IMR-90 (cell line): Measurements from ENCODE around the gene EXOSC9. TPM values are rescaled to one million over a fixed set of nuclear protein-coding genes. Genes with fewer than 3 reads are reported as not detected.

Source experiments
- ATAC-seq: fragments of 200-7000 bp; cut with Tn5 transposase; 2 replicates; pipeline ENCODE4 v1.9.1; 2020; ENCODE audit warnings: low read depth, mild to moderate bottlenecking, moderate library complexity
- BruUV-seq: library from RNA; stranded (reverse); fragments of 400-500 nt; replicated peaks from 2 replicates; lab custom pipeline; 2021; lab: Mats Ljungman, UMichigan
- CTCF ChIA-PET: fragments of 300-600 bp; formaldehyde crosslinking; extraction: SDS; loops from one replicate; lab custom pipeline; 2021; ENCODE audit warnings: antibody characterized with exemption; lab: Yijun Ruan, JAX
- POLR2A ChIA-PET: fragments of 300-600 bp; sonication (Branson Sonifier 250); formaldehyde crosslinking; loops from one replicate; lab custom pipeline; 2022; ENCODE audit warnings: antibody characterized with exemption; ENCODE audit not compliant: unreplicated experiment; lab: Charles Lee
- DNase-seq: peaks from one replicate; pipeline ENCODE4 v3.0.0; 2013
- H2AFZ ChIP-seq: replicated peaks from 2 replicates; pipeline ENCODE3; 2013; ENCODE audit warnings: low read length, mild to moderate bottlenecking; ENCODE audit not compliant: poor library complexity
- H2AK5ac ChIP-seq: 2 replicates; pipeline ENCODE4 v1.6.1; 2013; ENCODE audit warnings: low read depth, low read length, inconsistent platforms
- H2AK9ac ChIP-seq: replicated peaks from 2 replicates; pipeline ENCODE3; 2013; ENCODE audit warnings: mild to moderate bottlenecking, low read depth, low read length, moderate library complexity; ENCODE audit not compliant: poor library complexity
- H2BK120ac ChIP-seq: 2 replicates; pipeline ENCODE4 v1.6.1; 2013; ENCODE audit warnings: low read depth, low read length, inconsistent platforms
- H2BK15ac ChIP-seq: 3 replicates; pipeline ENCODE4 v1.6.1; 2013; ENCODE audit warnings: low read depth, low read length, inconsistent platforms
- H2BK20ac ChIP-seq: 2 replicates; pipeline ENCODE4 v1.6.1; 2013; ENCODE audit warnings: low read depth, mild to moderate bottlenecking, inconsistent platforms, low read length, moderate library complexity
- H2BK5ac ChIP-seq: 2 replicates; pipeline ENCODE4 v1.6.1; 2013; ENCODE audit warnings: mild to moderate bottlenecking, low read depth, low read length, inconsistent platforms; ENCODE audit not compliant: poor library complexity, severe bottlenecking
- H3K14ac ChIP-seq: replicated peaks from 2 replicates; pipeline ENCODE4 v1.6.1; 2013; ENCODE audit warnings: low read depth, low read length, inconsistent platforms
- H3K18ac ChIP-seq: 2 replicates; pipeline ENCODE4 v1.6.1; 2013; ENCODE audit warnings: low read depth, low read length, control low read depth
- H3K23ac ChIP-seq: 2 replicates; pipeline ENCODE4 v1.6.1; 2013; ENCODE audit warnings: low read depth, low read length, inconsistent platforms
- H3K27ac ChIP-seq: 2 replicates; pipeline ENCODE4 v1.5.1; 2013; ENCODE audit warnings: mild to moderate bottlenecking, control low read depth, low read length; ENCODE audit not compliant: insufficient read depth
- H3K27me3 ChIP-seq: 2 replicates; pipeline ENCODE4 v1.6.1; 2013; ENCODE audit warnings: low read length; ENCODE audit not compliant: control insufficient read depth, insufficient read depth
- H3K36me3 ChIP-seq: 2 replicates; pipeline ENCODE4 v1.6.1; 2013; ENCODE audit warnings: low read length, mixed read lengths; ENCODE audit not compliant: control insufficient read depth, insufficient read depth
- H3K4ac ChIP-seq: 2 replicates; pipeline ENCODE4 v1.6.1; 2013; ENCODE audit warnings: low read depth, low read length, inconsistent platforms
- H3K4me1 ChIP-seq: 2 replicates; pipeline ENCODE4 v1.6.1; 2013; ENCODE audit warnings: low read length, mixed read lengths; ENCODE audit not compliant: control insufficient read depth, insufficient read depth
- H3K4me2 ChIP-seq: 2 replicates; pipeline ENCODE4 v1.6.1; 2013; ENCODE audit warnings: low read depth, mild to moderate bottlenecking, control low read depth, low read length, moderate library complexity
- H3K4me3 ChIP-seq: 2 replicates; pipeline ENCODE4 v1.5.1; 2013; ENCODE audit warnings: low read depth, mild to moderate bottlenecking, control low read depth, low read length, moderate library complexity; ENCODE audit not compliant: insufficient read depth
- H3K56ac ChIP-seq: 2 replicates; pipeline ENCODE4 v1.6.1; 2013; ENCODE audit warnings: low read length, inconsistent platforms; ENCODE audit not compliant: insufficient read depth; ENCODE audit errors: extremely low read depth
- H3K79me1 ChIP-seq, 2 experiments: 2 replicates each; pipeline ENCODE4 v1.6.1; 2013; ENCODE audit warnings: low read length in 2 of 2, inconsistent platforms in 1 of 2, low read depth in 1 of 2
- H3K9ac ChIP-seq: 2 replicates; pipeline ENCODE4 v1.6.1; 2013; ENCODE audit warnings: low read depth, low read length, control low read depth
- H3K9me1 ChIP-seq: 2 replicates; pipeline ENCODE4 v1.6.1; 2013; ENCODE audit warnings: low read length, inconsistent platforms; ENCODE audit not compliant: insufficient read depth
- H3K9me3 ChIP-seq: 2 replicates; pipeline ENCODE4 v1.6.1; 2013; ENCODE audit warnings: low read length; ENCODE audit not compliant: control insufficient read depth, insufficient read depth
- H4K20me1 ChIP-seq: 2 replicates; pipeline ENCODE4 v1.6.1; 2013; ENCODE audit warnings: low read length, inconsistent platforms; ENCODE audit not compliant: insufficient read depth
- H4K5ac ChIP-seq: 2 replicates; pipeline ENCODE4 v1.6.1; 2013; ENCODE audit warnings: mild to moderate bottlenecking, low read depth, low read length, control low read depth
- H4K8ac ChIP-seq, 2 experiments: 2 replicates each; pipeline ENCODE4 v1.6.1; 2013; ENCODE audit warnings: low read depth in 2 of 2, low read length in 2 of 2, control low read depth in 1 of 2, inconsistent platforms in 1 of 2
- H4K91ac ChIP-seq: 2 replicates; pipeline ENCODE4 v1.6.1; 2013; ENCODE audit warnings: low read depth, low read length, inconsistent platforms; ENCODE audit not compliant: insufficient read depth
- CEBPB ChIP-seq: IDR thresholded peaks from 2 replicates; pipeline ENCODE4 v1.6.1; 2012; ENCODE audit warnings: low read depth, low read length, improper control_type of control experiment
- ELK1 ChIP-seq: fragments of 150-350 bp; IDR thresholded peaks from 2 replicates; pipeline ENCODE4 v1.6.1; 2016; ENCODE audit warnings: low read depth, mild to moderate bottlenecking, low read length, moderate library complexity, borderline replicate concordance
- FOS ChIP-seq: fragments of 150-350 bp; IDR thresholded peaks from 2 replicates; pipeline ENCODE4 v1.6.1; 2016; ENCODE audit warnings: low read depth, low read length
- MXI1 ChIP-seq: IDR thresholded peaks from 2 replicates; pipeline ENCODE4 v1.6.1; 2012; ENCODE audit warnings: low read depth, mild to moderate bottlenecking, low read length, moderate library complexity, borderline replicate concordance
- NFE2L2 ChIP-seq: fragments of 150-350 bp; IDR thresholded peaks from 2 replicates; pipeline ENCODE4 v1.6.1; 2016; ENCODE audit warnings: low read depth, mild to moderate bottlenecking, low read length
- POLR2A ChIP-seq: IDR thresholded peaks from 2 replicates; pipeline ENCODE4 v1.6.1; 2012; ENCODE audit warnings: mild to moderate bottlenecking, low read depth, low read length
- RCOR1 ChIP-seq: IDR thresholded peaks from 2 replicates; pipeline ENCODE4 v1.6.1; 2012; ENCODE audit warnings: mild to moderate bottlenecking, low read length, improper control_type of control experiment; ENCODE audit not compliant: insufficient replicate concordance
- RFX5 ChIP-seq: IDR thresholded peaks from 2 replicates; pipeline ENCODE4 v1.8.0; 2012; ENCODE audit warnings: low read depth, mild to moderate bottlenecking, low read length, moderate library complexity
- USF2 ChIP-seq: fragments of 150-350 bp; IDR thresholded peaks from 2 replicates; pipeline ENCODE4 v1.6.1; 2017; ENCODE audit warnings: mild to moderate bottlenecking, antibody characterized with exemption, low read length, low read depth
- WGBS, 2 experiments: methylation state at CpG; one replicate each; pipeline versions ENCODE4 v1.1.5 to v1.1.7; 2013; ENCODE audit warnings: missing lambda C conversion rate in 2 of 2; ENCODE audit not compliant: insufficient read length in 1 of 2; ENCODE audit errors: extremely low coverage in 2 of 2; 5-methylcytosine and 5-hydroxymethylcytosine counted together
- dilution Hi-C: fragments of 300-500 bp; cut with HindIII; formaldehyde crosslinking; loops from one replicate; pipeline ENCODE4 v1.14.3; 2018; ENCODE audit warnings: low sequenced_read_pairs; ENCODE audit not compliant: unreplicated experiment
- in situ Hi-C: fragments of 300-500 bp; cut with MboI; formaldehyde crosslinking; loops from 3 replicates; pipeline ENCODE4 v1.14.3; 2019; ENCODE audit warnings: low sequenced_read_pairs, inconsistent platforms, mixed read lengths
- intact Hi-C: fragments of 100-400 bp; cut with micrococcal nuclease; formaldehyde crosslinking; loops from 2 replicates; pipeline ENCODE4 v1.10.0; 2022
- polyA plus RNA-seq, 3 experiments: library from polyadenylated mRNA; depleted of rRNA; stranded (reverse); fragments of >200 nt; gene quantifications; 2 replicates each; pipeline ENCODE4 v1.2.3, GENCODE V29; 2012; ENCODE audit warnings: low replicate concordance in 1 of 3
- total RNA-seq: library from RNA; depleted of rRNA; stranded (reverse); fragments of >200 nt; gene quantifications from 2 replicates; pipeline ENCODE4 v1.2.3, GENCODE V29; 2012

The EXOSC9 gene
- total and polyA plus RNA-seq, 2 of the 4 experiments (the other 2 are of a cell fraction) = 34.7 to 47.5 TPM

- TF ChIP-seq CEBPB = no peak
These were observed 36.3 kb upstream of the EXOSC9 start, which contains the start of gene SMIM43 (continued) for GRCh38 chr4:121764702-121765367.

- no peaks in the 10 kb centered on the region for H3K9me3 ChIP-seq
- H4K8ac ChIP-seq = peak overlapping the region in 1 of 2 experiments; percentile 63; a peak in 3 of 4 replicates
- H3K79me1 ChIP-seq = peaks cover 0 to 3% of the 10 kb centered on the region in 2 experiments; a peak in 2 of 4 replicates
- WGBS, 2 experiments = no CpG with 5 or more reads among the region's 16 CpGs
- no peaks in the 10 kb centered on the region for H4K20me1 ChIP-seq
- ChIA-PET CTCF (interaction anchor here (1.1 kb wide), 1 partner anchor 57 kb away, joined by 3 read pairs; no protein-coding TSS in a partner anchor), POLR2A (no interaction called here)
- H3K36me3 ChIP-seq = no peaks in the 10 kb centered on the region
- dilution Hi-C loops (no loop called here), intact Hi-C loops (loop anchor here (5.0 kb wide), 1 partner anchor 52 kb away; no protein-coding TSS in a partner anchor), in situ Hi-C loops (no loop called here)
- no peak overlapping the region; the same call in 1 of the 2 replicates for H3K27ac ChIP-seq
- no peak overlapping the region for H2BK5ac ChIP-seq
- H3K56ac ChIP-seq = no peak overlapping the region
- no peak for TF ChIP-seq POLR2A
- no peak for TF ChIP-seq RCOR1
- TF ChIP-seq MXI1 = no peak
- TF ChIP-seq RFX5 = no peak
- no peak for TF ChIP-seq ELK1
- no peak for TF ChIP-seq NFE2L2
- TF ChIP-seq CEBPB = no peak
- no peak for TF ChIP-seq FOS
- no peak for TF ChIP-seq USF2
- H3K9me1 ChIP-seq = 0 out of 2 replicates have a peak, but pooled peaks cover 6% of the 10 kb centered on the region
- peak overlapping the region; percentile 68 for H2AK9ac ChIP-seq
- H3K4ac ChIP-seq = peak overlapping the region; percentile 40
- peak overlapping the region; percentile 63 for H3K9ac ChIP-seq
- H4K91ac ChIP-seq = peak overlapping the region; percentile 81; the same call in 1 of the 2 replicates
- H2BK15ac ChIP-seq = no peak overlapping the region; the same call in 2 of the 3 replicates
- H2BK120ac ChIP-seq = peak overlapping the region; percentile 70
- ATAC-seq = no peak
- H3K18ac ChIP-seq = peak overlapping the region; percentile 16
- peak overlapping the region; percentile 79; the same call in 1 of the 2 replicates for H3K23ac ChIP-seq
- no TSS peak for BruUV-seq
- H3K4me1 ChIP-seq = peaks cover 4% of the 10 kb centered on the region
- no peaks in the 10 kb centered on the region for H3K27me3 ChIP-seq
- 0 out of 2 replicates have a peak overlapping the region, but pooled peaks have one; percentile 25 for H3K14ac ChIP-seq
- no peak for DNase-seq
- peak overlapping the region; percentile 92 for H2AFZ ChIP-seq
- H3K4me2 ChIP-seq = peak overlapping the region; percentile 91
- peak overlapping the region; percentile 61 for H4K5ac ChIP-seq
- peak overlapping the region; percentile 54 for H2BK20ac ChIP-seq
- no peak overlapping the region for H2AK5ac ChIP-seq
- H3K4me3 ChIP-seq = peak overlapping the region; percentile 95
These were observed 35.8 kb upstream of the EXOSC9 start for GRCh38 chr4:121765368-121765705.
